ENCODE measurements around the gene WHRN.

DNA sequence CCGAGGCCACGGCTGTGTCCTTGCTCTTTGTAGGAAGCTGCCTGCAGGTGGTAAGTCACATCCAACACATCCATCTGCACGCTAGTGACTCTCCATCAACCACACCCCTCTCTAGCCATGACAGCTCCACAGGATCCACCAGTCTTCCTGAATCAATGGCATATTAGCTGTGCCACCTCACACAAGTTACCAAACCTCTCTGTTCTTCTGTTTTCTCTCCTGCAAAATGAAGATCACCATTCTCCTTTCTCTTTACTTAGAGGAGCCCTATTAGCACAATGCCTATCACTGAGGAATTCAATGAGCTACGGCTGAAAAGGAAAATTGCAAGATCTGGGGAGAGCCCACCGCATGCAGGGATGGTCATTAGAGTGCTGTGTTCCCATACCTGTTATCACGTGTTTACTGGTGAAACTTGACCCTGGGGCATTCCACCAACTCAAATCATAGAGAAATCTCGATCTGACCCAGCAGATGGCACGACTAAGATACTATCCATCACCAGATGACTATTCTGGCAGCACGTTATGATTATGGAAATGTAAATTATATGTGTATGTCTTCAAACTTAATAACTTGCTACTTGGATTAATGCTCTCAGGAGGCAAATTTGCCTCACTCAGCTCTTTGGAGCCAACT, 20.9 kb downstream of the WHRN start:
- TF ChIP-seq, protein P1, sequence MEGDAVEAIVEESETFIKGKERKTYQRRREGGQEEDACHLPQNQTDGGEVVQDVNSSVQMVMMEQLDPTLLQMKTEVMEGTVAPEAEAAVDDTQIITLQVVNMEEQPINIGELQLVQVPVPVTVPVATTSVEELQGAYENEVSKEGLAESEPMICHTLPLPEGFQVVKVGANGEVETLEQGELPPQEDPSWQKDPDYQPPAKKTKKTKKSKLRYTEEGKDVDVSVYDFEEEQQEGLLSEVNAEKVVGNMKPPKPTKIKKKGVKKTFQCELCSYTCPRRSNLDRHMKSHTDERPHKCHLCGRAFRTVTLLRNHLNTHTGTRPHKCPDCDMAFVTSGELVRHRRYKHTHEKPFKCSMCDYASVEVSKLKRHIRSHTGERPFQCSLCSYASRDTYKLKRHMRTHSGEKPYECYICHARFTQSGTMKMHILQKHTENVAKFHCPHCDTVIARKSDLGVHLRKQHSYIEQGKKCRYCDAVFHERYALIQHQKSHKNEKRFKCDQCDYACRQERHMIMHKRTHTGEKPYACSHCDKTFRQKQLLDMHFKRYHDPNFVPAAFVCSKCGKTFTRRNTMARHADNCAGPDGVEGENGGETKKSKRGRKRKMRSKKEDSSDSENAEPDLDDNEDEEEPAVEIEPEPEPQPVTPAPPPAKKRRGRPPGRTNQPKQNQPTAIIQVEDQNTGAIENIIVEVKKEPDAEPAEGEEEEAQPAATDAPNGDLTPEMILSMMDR (IDR thresholded peaks at IDR 0.05; ENCODE audit: control extremely low read depth in 1 of 3, insufficient read depth in 1 of 3, low read depth in 1 of 3, low read length in 3 of 3) = no peak
- no peak for TF ChIP-seq TBP (IDR thresholded peaks at IDR 0.05; ENCODE audit: low read depth, low read length)
- no peak for TF ChIP-seq POLR2AphosphoS5 (IDR thresholded peaks at IDR 0.05; ENCODE audit: low read depth, low read length)
- no peak for TF ChIP-seq POLR2A (IDR thresholded peaks at IDR 0.05; ENCODE audit: control extremely low read depth in 1 of 2, low read depth in 2 of 2, low read length in 2 of 2)
- no peak for TF ChIP-seq TAF1 (IDR thresholded peaks at IDR 0.05; ENCODE audit: low read depth, low read length)
- no peak for TF ChIP-seq ASH2L (IDR thresholded peaks at IDR 0.05; ENCODE audit: low read length)
- no peak for TF ChIP-seq BACH1 (IDR thresholded peaks at IDR 0.05; ENCODE audit: low read length)
- no peak for TF ChIP-seq KDM4A (IDR thresholded peaks at IDR 0.05; ENCODE audit: low read depth, low read length, severe bottlenecking)
- no peak for TF ChIP-seq CBX8 (IDR thresholded peaks at IDR 0.05; ENCODE audit: borderline replicate concordance, low read depth, low read length)
- TF ChIP-seq, protein P2, sequence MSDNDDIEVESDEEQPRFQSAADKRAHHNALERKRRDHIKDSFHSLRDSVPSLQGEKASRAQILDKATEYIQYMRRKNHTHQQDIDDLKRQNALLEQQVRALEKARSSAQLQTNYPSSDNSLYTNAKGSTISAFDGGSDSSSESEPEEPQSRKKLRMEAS (IDR thresholded peaks at IDR 0.05) = no peak
- TF ChIP-seq JUND (IDR thresholded peaks at IDR 0.05; ENCODE audit: low read length) = no peak

Measured in H1 (cell line).